ENCODE measurements around the gene PUS10.
"Not testable (repeated sequence)": the region's sequence is repeated elsewhere in the genome, so short reads cannot be mapped to it uniquely, and the experiment has no call there.

The PUS10 gene

DNA sequence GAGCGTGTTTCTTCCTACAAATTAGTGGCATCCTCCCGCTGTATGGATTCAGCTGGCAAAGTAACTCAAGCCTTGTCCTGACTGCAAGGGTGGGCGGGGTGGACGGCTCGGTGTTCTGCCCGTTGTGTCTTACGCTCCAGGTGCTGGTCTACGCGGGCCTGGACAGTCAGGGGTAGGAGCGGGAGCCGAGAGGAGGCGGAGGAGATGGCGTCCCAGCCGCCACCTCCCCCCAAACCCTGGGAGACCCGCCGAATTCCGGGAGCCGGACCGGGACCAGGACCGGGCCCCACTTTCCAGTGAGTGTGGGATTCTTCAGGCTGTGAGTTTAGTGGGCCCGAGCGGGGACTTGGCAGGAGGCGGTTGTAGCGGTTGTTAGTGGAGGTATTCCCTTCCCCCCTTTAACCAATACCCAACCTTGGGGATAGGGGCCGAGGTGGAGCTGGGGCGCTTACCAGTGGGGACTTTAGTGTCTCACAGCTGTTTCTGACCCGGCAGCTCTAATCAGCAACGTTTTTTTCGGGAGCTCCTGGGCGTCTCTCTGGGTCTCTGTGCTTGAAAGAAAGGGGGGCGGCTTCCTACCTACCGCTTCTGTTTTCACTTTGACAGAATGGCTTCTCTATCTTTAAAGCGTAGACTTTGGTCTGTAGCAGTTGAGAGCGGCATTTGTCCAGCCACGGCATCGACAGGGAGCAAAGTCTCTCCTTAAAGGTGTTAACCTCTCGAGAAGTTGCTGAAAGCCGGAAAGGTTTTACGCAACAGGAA is at the start of gene PUS10, which contains the start of gene PEX13:
Gene PUS10 (minus strand): TSS at position 700 of the 762 bp plus-strand sequence. CDS start 6,365 bp downstream, outside the sequence.
Gene PEX13 (plus strand): TSS at position 165 of the 762 bp plus-strand sequence. CDS start 40 bp downstream, at position 205.
- peak; percentile 75 for DNase-seq

GRCh38 chr2:61065714-61066709 is 48.0 kb upstream of the PUS10 start, which contains the start of gene SANBR:
SANBR (plus strand) TSS chr2:61065871; CDS start chr2:61070351, 4,480 bp downstream.
- DNase-seq = peak; percentile 86

DNA sequence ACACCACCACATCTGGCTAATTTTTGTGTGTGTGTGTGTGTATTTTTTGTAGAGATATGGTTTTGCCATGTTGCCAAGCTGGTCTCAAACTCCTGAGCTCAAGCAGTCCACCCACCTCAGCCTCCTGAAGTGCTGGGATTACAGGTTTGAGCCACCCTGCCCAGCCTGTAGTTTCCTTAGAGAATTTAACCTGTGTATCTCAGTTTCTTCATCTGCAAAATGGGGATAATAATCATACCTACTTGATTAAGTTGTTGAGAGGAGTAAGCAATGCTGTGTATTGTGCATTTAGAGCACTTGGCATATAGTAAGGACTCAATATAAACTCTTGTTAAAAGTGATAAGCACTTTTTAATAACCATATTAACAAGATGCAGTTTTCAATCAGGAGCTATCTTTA is 41.3 kb upstream of the PUS10 start:
- no peak for DNase-seq

DNA sequence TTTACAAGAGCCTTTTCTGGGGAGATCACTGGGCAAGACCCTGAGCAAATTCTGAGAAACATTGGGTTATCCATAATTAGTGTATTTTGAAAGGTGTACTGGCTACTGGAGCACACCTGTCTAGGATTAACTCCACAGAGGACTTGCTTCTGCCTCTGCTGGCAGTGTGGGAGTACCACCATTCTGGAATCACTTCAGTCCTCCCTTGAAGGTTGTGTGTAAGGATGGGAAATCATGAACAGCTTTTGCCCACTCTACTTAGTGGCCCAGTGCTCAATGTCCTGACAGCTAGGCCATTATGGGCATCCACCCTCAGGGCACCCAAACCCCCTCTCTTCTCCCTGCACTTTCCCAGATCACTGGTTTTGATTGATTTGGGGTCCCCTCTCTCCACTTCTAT is 39.5 kb upstream of the PUS10 start:
- DNase-seq = no peak

GRCh38 chr2:61055557-61055956 is 37.5 kb upstream of the PUS10 start:
- no peak for DNase-seq

DNA sequence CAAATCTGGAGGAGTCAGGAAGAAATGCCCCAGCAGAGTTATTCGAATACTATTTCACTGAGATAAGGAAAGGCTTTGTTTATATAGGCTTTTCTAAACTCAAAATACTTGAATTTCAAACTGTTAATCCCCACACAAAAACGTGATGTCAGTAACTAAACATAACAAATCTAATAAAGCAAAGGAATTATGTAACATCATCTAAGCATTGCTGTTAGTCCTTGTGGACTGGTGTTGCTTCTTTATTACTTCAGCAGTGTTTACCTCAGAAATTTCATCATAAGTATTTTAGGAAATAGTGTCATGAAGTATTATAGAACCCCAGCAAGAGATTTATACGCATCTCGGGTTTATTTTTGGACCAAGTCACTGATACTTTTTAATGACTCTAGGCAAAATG is 27.9 kb upstream of the PUS10 start:
- DNase-seq = no peak

DNA sequence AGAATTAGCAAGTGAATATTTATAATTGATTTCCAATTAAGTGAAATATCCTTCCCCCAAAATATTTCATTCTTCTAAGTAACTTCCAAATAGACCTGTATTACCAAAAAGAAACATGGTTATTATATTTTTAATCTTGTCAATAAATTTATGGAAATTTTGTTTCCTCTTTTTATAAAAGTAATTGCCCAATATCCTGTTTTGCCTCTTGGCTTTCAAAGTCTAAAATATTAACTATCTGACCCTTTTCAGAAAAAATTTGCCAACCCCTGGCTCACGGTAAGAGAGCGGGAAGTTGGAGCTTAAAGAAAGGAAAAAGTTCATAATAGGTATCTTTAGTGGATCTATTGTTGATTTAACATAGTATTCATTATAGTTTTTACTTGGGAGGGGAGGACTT is 27.2 kb upstream of the PUS10 start:
- DNase-seq = no peak

- no peak for DNase-seq
Measured at GRCh38 chr2:61044636-61045035, 26.6 kb upstream of the PUS10 start.

GRCh38 chr2:61042807-61043206 is 24.8 kb upstream of the PUS10 start:
- DNase-seq = no peak

DNA sequence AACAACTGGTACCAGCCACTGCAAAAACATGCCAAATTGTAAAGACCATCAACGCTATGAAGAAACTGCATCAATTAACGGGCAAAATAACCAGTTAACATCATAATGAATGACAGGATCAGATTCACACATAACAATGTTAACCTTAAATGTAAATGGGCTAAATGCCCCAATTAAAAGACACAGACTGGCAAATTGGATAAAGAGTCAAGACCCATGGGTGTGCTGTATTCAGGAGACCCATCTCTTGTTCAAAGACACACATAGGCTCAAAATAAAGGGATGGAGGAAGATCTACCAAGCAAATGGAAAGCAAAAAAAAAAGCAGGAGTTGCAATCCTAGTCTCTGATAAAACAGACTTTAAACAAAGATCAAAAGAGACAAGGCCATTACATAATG is 18.6 kb upstream of the PUS10 start:
- not testable (repeated sequence) for DNase-seq

DNA sequence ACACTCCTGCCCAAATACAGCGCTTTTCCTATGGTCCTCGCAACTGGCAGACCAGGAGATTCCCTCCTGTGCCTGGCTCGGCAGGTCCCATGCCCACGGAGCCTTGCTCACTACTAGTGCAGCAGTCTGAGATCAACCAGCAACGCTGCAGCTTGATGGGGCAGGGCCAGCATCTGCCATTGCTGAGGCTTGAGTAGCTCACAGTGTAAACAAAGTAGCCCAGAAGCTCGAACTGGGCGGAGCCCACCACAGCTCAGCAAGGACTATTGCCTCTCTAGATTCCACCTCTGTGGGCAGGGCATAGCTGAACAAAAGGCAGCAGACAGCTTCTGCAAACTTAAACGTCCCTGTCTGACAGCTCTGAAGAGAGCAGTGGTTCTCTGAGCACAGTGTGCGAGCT is 16.5 kb upstream of the PUS10 start:
- not testable (repeated sequence) for DNase-seq

- DNase-seq = no peak
Measured at GRCh38 chr2:61029533-61029932, 11.5 kb upstream of the PUS10 start.

- no peak for DNase-seq
Measured at GRCh38 chr2:61023670-61024069, 5.6 kb upstream of the PUS10 start.

DNA sequence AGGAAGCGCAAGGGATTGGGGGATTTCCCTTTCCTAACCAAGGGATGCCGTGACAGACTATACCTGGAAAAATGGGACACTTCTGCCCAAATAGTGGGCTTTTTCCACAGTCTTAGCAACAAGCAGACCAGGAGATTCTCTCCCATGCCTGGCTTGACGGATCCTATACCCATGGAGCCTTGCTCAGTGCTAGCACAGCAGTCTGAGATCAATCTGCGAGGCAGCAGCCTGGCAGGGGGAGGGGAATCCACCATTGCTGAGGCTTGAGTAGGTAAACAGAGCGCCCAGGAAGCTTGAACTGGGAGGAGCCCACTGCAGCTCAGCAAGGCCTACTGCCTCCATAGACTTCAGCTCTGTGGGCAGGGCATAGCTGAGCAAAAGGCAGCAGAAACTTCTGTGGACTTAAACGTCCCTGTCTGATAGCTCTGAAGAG is 3.2 kb upstream of the PUS10 start:
- DNase-seq = no peak

- no peak for DNase-seq
Measured at GRCh38 chr2:61018798-61019197, 743 bp upstream of the PUS10 start.

- no peak for DNase-seq
Measured at GRCh38 chr2:61018318-61018755, 282 bp upstream of the PUS10 start.

DNA sequence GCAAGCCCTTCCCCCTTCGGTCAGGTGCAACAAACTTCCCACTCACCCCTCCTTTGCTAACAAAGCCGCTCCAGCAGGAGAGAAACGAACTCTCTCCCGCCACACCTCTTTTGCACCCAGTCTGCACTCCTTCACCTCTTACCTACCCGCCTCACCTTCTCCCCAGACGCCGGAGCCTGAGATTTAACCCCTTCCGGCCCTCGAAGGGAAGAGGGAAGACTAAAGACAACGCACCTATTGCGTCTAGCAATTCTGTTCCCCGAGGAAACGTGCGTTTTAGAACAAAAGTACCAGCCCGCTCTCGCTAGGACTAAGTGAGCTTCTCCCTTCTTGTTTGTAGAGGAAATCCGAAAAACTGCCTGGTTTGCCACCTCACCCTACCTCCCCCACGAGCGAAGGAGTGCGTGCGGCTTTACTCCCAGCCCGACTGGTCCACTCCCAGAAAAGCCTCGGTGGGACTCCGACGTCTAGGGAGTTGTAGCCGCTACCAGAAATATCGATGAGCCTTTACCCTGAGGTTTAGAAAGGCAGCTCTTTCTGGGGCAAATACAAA is 976 bp downstream of the PUS10 start:
- peak; percentile 75 for DNase-seq

GRCh38 chr2:61016392-61017002 is 1.6 kb downstream of the PUS10 start:
- DNase-seq = no peak

- no peak for DNase-seq
Measured at GRCh38 chr2:61015976-61016375, 2.1 kb downstream of the PUS10 start.

DNA sequence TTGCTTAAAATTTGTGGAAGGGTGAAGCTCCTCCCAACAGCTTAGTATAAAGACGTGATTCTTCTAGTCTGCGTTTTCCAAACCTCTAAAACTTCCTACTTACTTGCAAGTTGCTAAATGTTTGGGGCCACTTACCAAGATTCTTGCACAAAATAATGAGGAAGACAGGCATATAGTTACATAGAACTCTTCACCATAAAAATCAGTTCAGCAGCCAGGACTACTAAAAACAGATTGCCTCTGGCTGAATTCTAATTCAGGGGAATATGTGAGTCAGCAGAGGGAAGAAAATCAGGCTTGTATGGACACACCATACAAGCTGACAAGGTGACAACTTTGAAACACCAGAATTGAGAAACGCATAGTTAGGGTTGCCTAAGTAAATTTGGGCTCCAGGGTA is 3.3 kb downstream of the PUS10 start:
- no peak for DNase-seq

DNA sequence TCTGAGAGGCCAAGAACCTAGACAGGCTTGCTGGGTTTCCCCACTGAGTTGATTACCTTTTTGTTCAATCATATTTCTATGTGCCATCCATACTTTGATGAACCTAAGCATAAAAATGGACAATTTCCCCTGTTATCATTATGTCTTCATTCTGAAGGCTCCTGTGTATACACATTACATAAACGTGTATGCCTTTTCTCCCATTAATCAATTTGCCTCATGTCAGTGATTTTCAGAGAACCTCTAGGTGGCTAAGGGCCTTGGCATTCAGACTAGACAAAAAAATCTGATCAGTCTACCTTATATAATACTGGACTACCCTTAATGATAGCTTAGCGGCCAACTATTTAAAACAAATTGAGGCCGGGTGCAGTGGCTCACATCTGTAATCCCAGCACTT is 4.7 kb downstream of the PUS10 start:
- no peak for DNase-seq

GRCh38 chr2:61012303-61012702 is 5.8 kb downstream of the PUS10 start:
- DNase-seq = peak; percentile 87

GRCh38 chr2:61011678-61012077 is 6.4 kb downstream of the PUS10 start:
- DNase-seq = peak; percentile 12

Data from fibroblast of skin of right biceps (primary cell).